ENCODE measurements around the gene OR1J4. TPM values are rescaled to one million over a fixed set of nuclear protein-coding genes. Genes with fewer than 3 reads are reported as not detected.

The OR1J4 gene
- total RNA-seq, 4 donors from 2014 or later: not detected

- no peak for ATAC-seq
- Histone ChIP-seq H3K27me3 (peaks cover 3% of the 10 kb centered on the region), H3K4me1 (no peaks in the 10 kb centered on the region), H3K9me3 (no peaks in the 10 kb centered on the region), H3K4me3 (no peak overlapping the region), H3K36me3 (no peaks in the 10 kb centered on the region), H3K27ac (no peak overlapping the region)
- WGBS, 2 donors (ENCODE audit: low coverage in 1 of 2): 67 to 87% methylated on average over 5 of the region's 5 CpGs
- TF ChIP-seq CTCF (IDR thresholded peaks at IDR 0.05) (no peak), EP300 (IDR thresholded peaks at IDR 0.05) (no peak), POLR2A (IDR thresholded peaks at IDR 0.05) (no peak), POLR2AphosphoS5 (IDR thresholded peaks at IDR 0.05) (no peak)
Observed at GRCh38 chr9:122479062-122479461, 39.9 kb upstream of the OR1J4 start.

- H3K4me1 ChIP-seq: no peaks in the 10 kb centered on the region
- ATAC-seq: no peak
- H3K27me3 ChIP-seq: no peaks in the 10 kb centered on the region
- no peak overlapping the region for H3K4me3 ChIP-seq
- TF ChIP-seq CTCF (IDR thresholded peaks at IDR 0.05) (peak in 2 of 4 experiments; percentile 16 to 53), POLR2AphosphoS5 (IDR thresholded peaks at IDR 0.05) (no peak)
- peaks cover 0 to 20% (median 0%) of the 10 kb centered on the region in 3 donors for H3K9me3 ChIP-seq
- 80% methylated on average over 1 of the region's 2 CpGs; no CpG with 5 or more reads in 1 of the 2 donors for WGBS, 2 donors (ENCODE audit: low coverage in 1 of 2)
- no peaks in the 10 kb centered on the region for H3K36me3 ChIP-seq
- H3K27ac ChIP-seq: no peak overlapping the region
Observed at GRCh38 chr9:122498883-122499288, 20.1 kb upstream of the OR1J4 start.

- no peaks in the 10 kb centered on the region for H3K36me3 ChIP-seq
- TF ChIP-seq EP300 (IDR thresholded peaks at IDR 0.05) (no peak), CTCF (IDR thresholded peaks at IDR 0.05) (no peak), POLR2A (IDR thresholded peaks at IDR 0.05) (no peak), POLR2AphosphoS5 (IDR thresholded peaks at IDR 0.05) (no peak)
- WGBS, 2 donors (ENCODE audit: low coverage in 1 of 2): 24% methylated on average over 2 of the region's 2 CpGs; no CpG with 5 or more reads in 1 of the 2 donors
- no peaks in the 10 kb centered on the region for H3K9me3 ChIP-seq
- no peak overlapping the region for H3K27ac ChIP-seq
- H3K4me1 ChIP-seq: no peaks in the 10 kb centered on the region
- no peaks in the 10 kb centered on the region for H3K27me3 ChIP-seq
- no peak for ATAC-seq
- H3K4me3 ChIP-seq: no peak overlapping the region
Observed at GRCh38 chr9:122506964-122507363, 12.0 kb upstream of the OR1J4 start.

GRCh38 chr9:122510502-122510901, 8.4 kb upstream of the OR1J4 start, which contains the start of gene OR1J2:
Gene OR1J2 (plus strand): TSS chr9:122510802. CDS start chr9:122510802, 0 bp downstream.
- Histone ChIP-seq H3K9me3 (no peaks in the 10 kb centered on the region), H3K27ac (no peak within 1 kb of the TSS), H3K36me3 (no peaks in the 10 kb centered on the region), H3K4me1 (no peaks in the 10 kb centered on the region), H3K27me3 (no peaks in the 10 kb centered on the region), H3K4me3 (no peak within 1 kb of the TSS)
- ATAC-seq: no peak
- TF ChIP-seq POLR2A (IDR thresholded peaks at IDR 0.05) (no peak), EP300 (IDR thresholded peaks at IDR 0.05) (no peak), CTCF (IDR thresholded peaks at IDR 0.05) (no peak), POLR2AphosphoS5 (IDR thresholded peaks at IDR 0.05) (no peak)
- WGBS, 2 donors (ENCODE audit: low coverage in 1 of 2): 71 to 77% methylated on average over 3 to 6 of the region's 6 CpGs

GRCh38 chr9:122518226-122518625, 715 bp upstream of the OR1J4 start:
- Histone ChIP-seq H3K27me3 (no peaks in the 10 kb centered on the region), H3K9me3 (no peaks in the 10 kb centered on the region), H3K27ac (no peak overlapping the region), H3K36me3 (no peaks in the 10 kb centered on the region), H3K4me1 (no peaks in the 10 kb centered on the region), H3K4me3 (no peak overlapping the region)
- TF ChIP-seq EP300 (IDR thresholded peaks at IDR 0.05): no peak
- no peak for TF ChIP-seq POLR2AphosphoS5 (IDR thresholded peaks at IDR 0.05)
- no peak for TF ChIP-seq POLR2A (IDR thresholded peaks at IDR 0.05)
- TF ChIP-seq CTCF (IDR thresholded peaks at IDR 0.05): no peak
- ATAC-seq: no peak
- WGBS, 2 donors (ENCODE audit: low coverage in 1 of 2): 34 to 49% methylated on average over 2 of the region's 2 CpGs

Data from gastroesophageal sphincter (tissue), 4 donors.